GM19328 (cell line): Measurements from ENCODE around the gene OSBP2.

Source experiments
- ATAC-seq: cut with Tn5 transposase; IDR thresholded peaks from one replicate; pipeline ENCODE4 v1.9.1; 2021; ENCODE audit warnings: mild to moderate bottlenecking, moderate library complexity; ENCODE audit not compliant: unreplicated experiment

OSBP2 gene

DNA sequence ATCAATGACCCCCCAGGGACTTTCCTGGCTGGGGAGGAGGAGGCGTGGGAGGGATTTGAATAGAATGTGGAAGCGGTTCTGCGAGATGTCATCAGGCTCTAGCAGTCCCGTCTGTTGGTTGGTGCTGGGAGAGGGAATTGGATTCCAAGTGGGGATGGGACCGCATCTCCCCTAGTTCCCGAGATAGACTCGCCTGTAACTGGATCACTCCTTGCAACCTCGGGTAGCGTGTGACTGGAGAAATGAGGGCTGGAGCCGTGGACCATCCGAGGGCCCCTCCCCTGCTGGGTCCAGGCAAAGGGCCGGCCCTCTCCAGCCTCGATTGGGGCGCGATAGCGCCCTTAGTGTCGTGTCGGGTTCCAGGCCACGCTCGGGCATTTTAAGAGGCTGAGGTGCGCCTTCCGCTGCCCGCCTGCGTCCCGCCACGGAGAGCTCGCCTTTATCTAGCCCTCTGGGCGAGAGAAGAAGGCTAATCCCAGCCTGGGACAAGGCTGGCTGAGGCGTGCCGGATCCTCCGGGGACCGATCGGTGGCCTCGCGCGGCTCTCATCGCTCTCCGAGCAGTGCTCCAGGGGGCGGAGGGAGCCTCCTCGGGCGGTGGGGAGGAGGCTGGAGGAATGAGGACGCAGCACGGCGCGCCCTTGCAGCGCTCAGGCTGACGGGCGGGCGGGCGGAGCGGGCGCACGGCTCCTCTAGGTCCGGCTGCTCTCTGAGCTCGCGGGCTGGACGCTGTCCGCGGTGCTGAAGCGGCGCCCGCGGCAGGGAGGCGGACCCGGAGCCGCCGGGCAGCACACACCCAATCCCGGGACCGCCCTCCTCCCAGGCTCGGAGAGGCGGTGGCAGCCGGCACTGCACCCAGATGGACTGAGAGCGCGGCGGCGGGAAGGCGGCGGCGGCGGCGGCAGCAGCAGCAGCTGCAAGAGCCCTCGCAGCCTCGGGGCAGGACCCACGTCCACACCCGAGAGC is 107.8 kb downstream of the OSBP2 start:
- no peak for ATAC-seq

DNA sequence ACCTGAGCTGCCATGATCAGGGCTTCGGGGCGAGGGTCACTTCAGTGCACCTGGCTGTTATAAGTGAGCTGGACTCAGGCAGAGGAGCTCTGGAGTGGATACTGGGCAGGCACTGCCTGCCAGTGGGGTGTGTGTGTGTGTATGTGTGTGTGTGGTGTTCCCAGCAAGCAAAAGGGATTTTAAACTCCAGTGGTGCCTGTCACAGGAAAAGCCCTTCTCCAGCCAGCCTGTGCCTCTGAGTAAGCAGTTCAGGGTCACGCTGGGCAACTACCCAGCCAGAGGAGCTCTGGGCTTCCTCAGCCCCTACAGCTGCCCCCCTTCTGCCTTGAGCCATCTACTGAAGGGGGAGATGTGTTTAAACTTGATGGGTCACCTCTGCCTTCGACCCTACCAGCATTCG is 109.0 kb downstream of the OSBP2 start:
- ATAC-seq, result no peak

DNA sequence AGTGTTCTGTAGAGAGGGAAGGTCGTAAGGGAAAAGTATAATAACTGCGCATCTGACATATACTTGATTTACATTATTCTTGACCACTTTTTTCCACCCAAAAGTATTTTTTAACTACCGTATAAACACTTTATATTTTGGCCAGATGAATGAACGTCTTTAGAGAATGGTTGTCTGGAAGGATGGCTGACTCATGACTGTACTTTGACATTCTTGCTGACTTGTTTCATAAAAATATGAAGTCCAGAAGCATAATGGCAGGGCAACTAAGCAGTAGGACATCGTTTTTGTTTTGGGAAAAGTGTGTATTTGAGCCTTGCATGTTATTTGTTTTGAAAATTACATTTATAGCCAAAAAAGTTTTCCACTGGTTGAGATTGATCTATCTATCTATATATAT is 110.0 kb downstream of the OSBP2 start:
- ATAC-seq, result no peak

DNA sequence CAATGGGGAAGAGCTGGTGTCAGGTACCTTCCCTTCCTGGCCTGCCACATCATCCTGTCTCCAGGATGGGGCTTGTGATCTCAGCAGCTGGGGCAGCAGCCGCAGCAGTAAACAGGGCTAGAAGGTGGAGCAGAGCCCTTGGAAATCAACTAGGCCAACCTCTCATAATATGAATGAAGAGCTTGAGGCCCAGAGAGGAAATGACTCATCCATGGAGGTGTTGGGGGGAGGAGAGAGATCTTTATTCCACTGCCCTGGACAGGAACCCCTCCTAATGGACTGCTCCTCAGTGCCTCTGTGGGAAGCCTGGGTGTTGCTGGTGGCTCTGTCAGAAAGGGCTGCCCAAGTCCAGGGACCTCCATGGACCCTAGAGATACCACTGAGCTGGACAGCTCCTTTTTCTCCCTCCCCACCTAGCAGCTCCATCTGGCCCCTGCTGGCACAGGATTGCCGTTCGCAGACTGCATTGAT is 111.8 kb downstream of the OSBP2 start:
- no peak for ATAC-seq

DNA sequence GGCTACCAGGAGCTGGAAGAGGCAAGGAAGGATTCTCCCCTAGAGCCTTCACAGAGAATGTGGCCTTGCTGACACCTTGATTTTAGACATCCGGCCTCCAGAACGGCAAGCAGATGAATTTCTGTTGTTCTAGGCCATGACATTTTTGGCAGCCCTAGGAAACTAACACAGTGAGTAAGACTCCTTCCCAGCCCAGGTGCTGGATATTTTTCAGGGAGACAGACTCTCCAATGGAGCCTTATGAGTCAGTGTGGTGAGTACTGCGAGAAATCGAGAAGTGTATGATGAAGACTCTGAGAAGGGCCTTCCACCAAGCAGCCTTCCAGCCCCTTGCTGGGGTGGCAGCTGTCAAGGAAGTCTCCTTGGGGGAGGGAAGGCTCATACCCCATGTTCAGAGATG is 114.4 kb downstream of the OSBP2 start:
- no peak for ATAC-seq

DNA sequence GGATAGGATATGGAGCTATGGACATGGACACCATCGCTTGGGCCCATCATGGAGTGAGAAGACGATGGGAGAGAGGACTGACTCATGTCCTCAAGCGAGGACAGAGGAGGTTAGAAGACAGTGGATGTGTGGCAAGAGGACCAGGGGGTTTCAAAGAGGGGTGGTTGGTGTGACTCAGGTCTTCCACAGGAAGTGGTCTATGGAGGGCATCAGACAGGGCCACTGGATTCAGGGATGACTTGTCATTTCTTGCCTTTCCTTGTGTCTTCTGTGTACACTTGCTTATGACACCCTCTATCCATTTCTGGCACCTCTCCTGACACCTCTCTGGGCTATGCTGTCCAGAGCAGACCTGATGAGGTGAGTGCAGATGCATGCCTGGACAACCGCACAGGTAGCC is 115.4 kb downstream of the OSBP2 start:
- no peak for ATAC-seq

DNA sequence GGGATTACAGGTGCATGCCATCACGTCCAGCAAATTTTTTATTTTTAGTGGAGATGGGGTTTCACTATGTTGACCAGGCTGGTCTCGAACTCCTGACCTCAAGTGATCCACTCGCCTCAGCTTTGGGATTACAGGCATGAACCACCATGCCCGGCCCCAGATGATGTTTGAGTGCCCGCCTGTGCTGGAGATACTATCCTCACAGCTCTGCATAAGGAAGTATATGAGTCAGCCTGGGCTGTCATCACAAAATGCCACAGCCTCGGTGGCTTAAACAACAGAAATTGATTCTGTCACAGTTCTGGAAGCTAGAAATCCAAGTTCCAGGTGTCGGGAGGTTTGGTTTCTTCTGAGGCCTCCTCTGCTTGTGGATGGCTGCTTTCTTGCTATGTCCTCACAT is 119.3 kb downstream of the OSBP2 start:
- no peak for ATAC-seq

DNA sequence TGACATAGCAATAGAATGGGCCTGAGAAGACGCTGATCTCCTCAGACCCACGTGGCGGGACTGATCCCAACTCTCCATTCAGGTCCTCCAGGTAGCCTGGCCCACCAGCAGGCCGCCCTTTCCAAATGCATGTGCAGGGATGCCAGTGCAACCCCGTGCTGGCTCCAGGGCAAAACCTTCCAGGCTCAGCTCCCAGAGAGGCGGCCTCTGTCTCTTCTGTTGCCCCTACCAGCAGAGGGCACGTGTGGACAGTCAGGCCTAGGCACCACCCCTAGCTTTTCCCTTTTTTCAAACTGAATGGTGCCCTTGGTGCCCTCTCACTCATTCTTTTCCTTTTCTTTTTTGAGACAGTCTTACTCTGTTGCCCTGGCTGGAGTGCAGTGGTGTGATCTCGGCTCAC is 121.7 kb downstream of the OSBP2 start:
- ATAC-seq, result no peak

DNA sequence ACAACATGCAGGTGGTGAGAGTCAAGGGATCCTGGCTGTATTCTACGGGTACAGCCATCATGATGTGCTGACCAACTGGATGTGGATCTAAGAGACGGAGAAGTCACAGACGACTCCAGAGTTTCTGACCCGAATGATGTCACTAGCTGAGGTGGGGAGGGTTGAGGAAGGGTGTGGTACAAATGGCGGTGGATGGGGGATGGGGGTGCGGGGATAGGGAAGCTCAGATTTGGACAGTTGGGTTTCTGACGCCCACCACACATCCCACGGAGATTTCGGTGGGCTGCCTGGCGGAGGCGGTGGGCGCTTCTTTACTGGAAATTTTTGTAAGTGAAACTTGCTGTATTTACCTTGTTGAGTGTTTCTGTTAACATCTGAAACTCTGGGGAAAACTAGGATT is 126.7 kb downstream of the OSBP2 start:
- ATAC-seq, result no peak

DNA sequence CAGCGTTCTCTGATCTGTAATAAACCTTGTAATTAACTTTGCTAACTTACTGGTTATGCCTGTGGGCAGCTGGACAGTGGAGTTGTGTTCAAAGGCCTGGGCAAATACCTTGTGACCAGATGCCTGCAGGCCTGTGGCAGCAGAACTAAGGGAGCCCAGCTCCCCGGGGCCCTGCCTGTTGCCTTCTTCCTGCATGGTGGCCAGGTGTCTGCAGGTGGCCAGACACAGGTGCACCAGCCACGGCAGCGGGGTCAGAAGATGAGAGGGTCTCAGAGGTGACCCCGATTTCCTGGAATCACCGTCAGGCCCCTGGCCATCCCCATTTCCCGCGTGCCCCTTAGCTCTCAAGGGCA is 127.2 kb downstream of the OSBP2 start:
- no peak for ATAC-seq

DNA sequence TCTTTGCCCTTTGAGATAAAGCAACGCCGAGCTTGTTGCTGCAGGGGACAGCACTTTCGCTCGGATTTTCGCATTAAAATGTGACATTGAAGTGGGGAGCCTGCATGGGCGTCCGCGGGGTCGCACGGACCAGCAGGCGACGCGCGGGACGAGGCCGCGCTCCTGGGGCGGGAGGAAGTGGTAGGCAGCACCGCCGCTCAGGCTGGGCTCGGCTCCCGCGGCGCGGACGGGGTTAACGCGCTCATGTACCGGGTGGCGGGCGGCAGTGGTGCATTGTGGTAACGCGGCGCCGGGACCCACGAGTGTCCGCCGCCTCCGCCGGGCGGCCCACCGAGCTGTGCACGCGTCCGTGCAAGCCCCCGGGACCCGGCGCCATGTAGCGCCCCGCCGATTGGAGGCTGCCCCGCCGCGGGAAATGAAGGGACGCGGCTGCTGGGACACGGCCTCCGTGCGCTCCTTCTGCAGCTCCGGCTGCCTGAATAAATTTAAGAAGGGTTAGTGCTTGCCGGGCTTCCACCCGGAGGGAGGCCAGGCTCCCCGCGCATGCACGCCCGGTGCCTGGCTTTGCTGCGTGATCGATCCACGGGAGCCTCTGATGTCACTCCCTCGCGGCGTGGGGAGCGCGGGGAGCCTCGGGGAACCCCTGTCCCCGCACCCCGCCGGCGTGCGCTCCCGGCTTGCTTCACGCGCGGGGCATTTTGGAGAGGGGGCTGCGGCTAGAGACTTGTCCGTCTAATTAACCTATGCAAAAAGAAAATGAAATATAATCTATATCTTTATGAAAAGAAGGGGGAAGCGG is 127.7 kb downstream of the OSBP2 start:
- no peak for ATAC-seq

DNA sequence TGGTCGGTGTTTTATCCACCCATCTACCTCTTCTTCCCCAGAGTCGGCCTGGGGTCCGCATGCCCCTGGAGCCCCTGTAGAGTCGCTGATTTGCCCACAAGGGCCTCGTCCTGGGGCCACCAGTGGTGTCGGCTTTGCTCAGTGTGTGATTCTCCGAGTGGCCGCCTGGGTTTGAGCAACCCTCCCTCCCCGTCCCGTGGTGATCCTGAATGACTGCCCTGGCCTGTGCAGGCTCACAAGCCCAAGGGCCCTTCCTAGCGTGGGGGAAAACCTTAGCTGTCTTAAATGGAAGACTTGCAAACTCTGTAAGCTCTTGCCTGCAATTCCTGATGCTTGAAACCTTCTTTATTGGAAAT is 128.3 kb downstream of the OSBP2 start:
- no peak for ATAC-seq

DNA sequence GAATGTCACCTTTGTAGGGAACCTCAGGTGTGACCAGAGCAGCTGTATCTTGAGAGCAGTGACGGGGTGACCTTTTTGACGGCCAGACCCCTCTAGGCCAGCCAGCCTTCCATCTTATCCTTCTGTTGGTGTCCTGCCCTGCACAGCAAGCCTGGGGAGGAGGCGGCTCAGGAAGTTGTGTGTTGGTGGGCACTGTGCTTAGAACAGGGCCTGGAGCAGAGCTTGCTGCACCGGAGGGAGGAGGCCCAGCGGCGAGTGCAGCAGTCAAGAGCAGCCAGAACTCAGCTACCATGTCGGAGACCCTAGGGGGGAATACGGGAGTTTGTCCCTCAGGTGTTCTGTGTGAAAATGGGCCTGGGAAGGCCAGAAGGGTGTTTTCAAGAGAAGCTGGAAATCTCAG is 129.4 kb downstream of the OSBP2 start:
- no peak for ATAC-seq

DNA sequence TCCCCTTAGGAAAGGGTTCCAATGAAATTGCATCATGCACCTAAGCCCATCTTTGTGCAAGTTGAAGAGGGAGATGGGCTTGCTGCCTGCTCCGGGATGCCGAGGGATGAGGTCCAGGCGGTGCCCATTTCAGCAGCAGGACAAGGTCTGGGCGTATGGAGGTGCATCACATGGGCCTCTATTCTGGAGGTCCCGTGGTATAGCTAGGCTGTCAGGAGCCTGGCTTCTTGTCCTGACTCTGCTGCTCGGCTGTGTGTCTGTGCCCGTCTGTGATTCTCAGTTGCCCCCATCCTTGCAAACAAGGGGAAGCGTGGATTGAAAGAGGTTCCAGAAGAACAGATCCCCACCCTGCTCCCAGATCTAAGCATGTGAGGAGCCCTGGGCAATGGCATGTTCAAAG is 130.0 kb downstream of the OSBP2 start:
- ATAC-seq, result no peak

DNA sequence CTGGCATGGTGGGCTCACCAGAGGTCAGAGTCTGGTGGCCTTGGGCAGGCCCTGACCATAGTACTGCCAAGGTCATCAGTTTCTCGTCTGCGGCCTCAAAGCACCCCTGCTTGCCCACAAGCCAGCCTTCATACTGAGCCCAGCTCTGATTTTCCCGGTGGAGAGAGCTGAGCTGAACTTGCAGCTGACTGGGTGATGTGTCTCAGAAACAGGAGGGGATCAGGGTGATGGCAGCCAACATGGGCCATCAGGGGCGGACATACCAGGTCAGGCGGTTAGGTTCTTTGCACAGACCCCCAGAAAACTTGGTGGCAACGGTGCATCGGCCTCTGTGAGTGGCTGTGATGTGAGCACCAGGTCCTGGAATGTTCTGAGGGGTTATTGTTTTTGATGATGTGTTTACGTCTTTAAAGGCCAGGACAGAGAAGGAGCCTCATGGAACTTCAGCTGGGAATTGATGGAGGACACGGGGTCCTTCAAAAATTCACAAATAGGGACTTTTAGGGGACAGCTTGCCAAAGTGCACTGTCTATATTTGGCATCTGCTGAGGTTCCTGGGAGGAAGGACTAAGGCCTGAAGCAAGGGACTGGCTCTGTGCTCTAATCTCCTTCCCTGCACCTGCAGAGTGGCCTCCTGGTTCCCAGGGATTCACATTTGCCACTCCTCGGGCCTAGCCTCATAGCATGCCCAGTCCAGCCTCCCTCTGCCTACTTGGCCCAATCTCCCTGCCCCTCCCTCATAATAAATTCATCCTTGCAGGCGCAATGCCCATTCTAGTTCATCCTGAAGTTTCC is 131.2 kb downstream of the OSBP2 start:
- no peak for ATAC-seq

DNA sequence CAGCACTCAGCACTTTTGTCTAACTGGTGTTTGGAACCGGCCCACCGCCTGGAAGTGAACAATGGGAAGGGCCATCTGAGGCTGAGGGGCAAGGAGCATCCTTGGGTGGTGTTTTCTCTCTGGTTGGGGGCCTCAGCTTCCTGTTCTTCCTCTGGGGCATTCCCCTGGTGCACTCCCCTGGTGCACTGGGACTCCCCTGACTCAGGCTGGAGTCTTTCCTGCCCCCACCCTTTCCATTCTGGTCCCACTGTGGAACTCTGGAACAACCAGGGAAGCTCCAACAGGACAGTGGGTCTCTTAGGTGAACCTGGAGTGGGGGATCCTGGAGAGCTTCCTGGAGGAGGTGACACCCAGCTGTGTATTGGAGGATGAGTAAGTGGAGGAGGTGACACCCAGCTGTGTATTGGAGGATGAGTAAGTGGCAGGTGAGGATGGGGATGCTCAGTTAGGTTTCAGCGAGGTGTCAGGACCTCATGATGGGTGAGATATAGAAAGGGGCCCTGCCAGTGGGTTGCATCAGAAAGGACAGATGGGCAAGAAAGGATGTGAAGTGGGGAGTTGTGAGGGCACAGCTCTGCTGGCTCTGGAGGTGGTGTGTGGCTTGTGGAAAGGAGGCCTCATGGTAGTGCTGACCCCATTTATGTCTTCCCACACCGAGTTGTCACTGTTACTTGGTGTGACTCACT is 132.1 kb downstream of the OSBP2 start:
- no peak for ATAC-seq

DNA sequence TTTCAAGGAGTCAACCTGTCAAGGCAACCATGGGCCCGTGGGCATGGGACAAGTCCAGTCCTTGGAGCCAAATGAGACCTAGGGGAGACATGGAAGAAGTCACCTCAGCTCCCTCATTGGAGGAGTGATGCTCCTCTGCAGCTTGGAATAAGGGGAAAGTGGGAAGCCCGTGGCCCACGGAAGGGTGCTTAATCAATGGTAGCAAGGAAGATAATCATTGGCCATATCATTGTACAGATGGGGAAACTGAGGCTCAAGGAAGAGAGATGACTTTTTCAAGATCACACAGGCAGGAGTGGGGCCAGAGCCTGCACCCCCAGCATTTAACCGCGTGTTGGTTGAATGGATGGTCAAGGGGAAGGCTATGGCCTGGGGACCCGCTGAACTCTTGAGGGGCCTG is 133.0 kb downstream of the OSBP2 start:
- ATAC-seq, result no peak

DNA sequence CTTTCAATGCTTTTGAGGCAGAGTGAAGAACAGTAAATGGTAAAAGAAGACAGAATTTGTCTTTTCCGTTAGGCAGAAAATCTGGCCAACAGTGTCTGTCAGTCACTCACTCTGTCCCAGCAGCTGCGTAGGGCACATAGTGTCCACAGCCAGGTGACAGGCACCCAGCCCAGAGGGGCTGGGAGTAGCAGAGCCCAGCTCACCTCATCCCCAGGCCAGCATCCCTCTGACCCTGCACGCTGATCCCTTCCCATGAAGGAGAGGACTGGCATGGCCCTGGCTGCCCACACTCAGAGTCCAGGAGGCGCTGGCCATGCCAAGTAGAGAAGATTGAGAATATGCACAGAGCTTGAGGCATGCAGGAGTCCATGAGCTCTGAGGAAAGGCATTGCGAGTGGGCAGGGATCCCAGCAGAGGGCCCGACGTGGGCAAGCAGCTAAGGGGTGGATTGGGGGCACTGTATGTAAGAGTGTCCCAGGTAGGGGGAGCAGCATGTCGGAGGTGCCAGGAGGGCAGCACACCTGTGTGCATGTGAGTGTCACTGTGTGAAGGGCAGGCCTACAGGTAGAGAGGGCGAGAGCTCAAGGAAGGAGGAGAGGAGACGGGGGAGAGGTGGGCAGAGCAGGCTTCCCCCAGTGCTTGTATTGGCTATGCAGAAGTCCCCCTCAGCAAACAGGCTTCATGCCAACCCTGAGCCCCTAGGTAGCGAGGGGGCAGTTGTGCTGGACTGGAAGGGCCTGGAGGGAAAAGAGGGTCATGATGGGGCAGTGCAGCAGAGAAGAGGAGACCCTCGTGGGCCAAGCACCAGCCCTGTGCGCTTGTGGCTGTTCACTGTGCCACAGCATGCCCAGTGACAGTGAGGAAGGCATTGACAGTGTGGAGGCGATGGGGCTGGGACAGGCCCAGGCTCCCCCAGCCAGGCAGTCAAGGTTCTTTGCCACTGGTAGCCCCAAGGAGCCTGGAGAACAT is 133.8 kb downstream of the OSBP2 start:
- no peak for ATAC-seq

DNA sequence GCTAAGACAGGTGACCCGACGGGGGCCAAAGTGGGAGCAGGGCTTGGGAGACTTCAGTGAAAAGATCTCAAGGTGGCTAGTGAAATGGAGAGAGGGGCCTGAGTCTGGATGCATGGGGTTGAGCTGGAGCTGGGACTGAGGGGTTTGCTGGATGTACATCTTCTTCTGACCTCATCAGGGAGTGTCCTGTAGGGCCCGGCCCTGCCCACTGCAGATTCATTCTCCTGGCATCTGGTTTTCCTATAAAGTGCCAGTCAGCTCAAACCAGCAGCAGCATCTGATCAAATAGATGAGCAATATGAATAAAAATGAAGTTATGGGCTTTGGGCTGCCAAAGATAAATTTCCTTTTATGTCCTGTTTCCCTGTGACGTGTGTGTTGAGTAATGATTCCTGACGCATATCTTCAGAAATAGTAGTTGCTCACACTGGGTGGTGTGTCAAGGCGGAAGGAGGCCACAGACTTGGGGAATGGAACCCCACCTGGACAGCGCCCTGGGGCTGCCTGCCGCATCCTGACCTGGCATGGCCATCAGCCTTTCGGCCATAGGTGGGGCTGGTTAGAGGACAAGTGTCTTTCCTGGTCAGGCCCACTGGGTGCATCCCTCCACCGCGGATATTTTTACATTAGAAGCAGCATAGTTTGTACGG is 135.4 kb downstream of the OSBP2 start:
- ATAC-seq, result no peak
